Measurements from ENCODE around the gene GFY. TPM values are rescaled to one million over a fixed set of nuclear protein-coding genes. Genes with fewer than 3 reads are reported as not detected.

The GFY gene
- total and polyA plus RNA-seq, 2 donors (not counting 1 experiment from before 2014, with no cell fraction given), result not detected

GRCh38 chr19:49400029-49400428 lies 25.2 kb upstream of the GFY start:
- H3K27ac ChIP-seq (ENCODE audit: low read length in 2 of 2), result no peak overlapping the region
- ChIA-PET POLR2A (no interaction called here), CTCF (no interaction called here)
- peaks cover 6 to 22% of the 10 kb centered on the region in 2 donors for H3K4me1 ChIP-seq (ENCODE audit: control insufficient read depth in 2 of 2, insufficient read depth in 2 of 2, low read length in 2 of 2)
- H3K9me3 ChIP-seq (ENCODE audit: control extremely low read depth in 1 of 3, control insufficient read depth in 2 of 3, insufficient read depth in 1 of 3, low read length in 2 of 3), result no peaks in the 10 kb centered on the region
- no peak overlapping the region for H3K4me3 Mint-ChIP-seq
- intact Hi-C loops (cut with micrococcal nuclease), result no loop called here
- no peaks in the 10 kb centered on the region for H3K27me3 Mint-ChIP-seq
- TF ChIP-seq CTCF (IDR thresholded peaks at IDR 0.05), result no peak
- TF ChIP-seq EZH2 (IDR thresholded peaks at IDR 0.05; ENCODE audit: borderline replicate concordance, insufficient read depth, low read depth, low read length, poor library complexity, severe bottlenecking), result no peak
- no peaks in the 10 kb centered on the region for H3K27me3 ChIP-seq (replicated peaks in 1 of 4; ENCODE audit: control extremely low read depth in 1 of 4, control insufficient read depth in 3 of 4, insufficient read depth in 4 of 4, low read length in 3 of 4)
- ATAC-seq (ENCODE audit: low read depth) (no peak), DNase-seq (no peak)
- H3K9me3 Mint-ChIP-seq (ENCODE audit: insufficient read depth), result no peaks in the 10 kb centered on the region
- peaks cover 18% of the 10 kb centered on the region for H3K4me1 Mint-ChIP-seq
- H3K4me3 ChIP-seq (ENCODE audit: control extremely low read depth in 1 of 5, extremely low read depth in 1 of 5, insufficient read depth in 1 of 5, low read depth in 2 of 5, low read length in 4 of 5), result no peak overlapping the region
- no peak overlapping the region for H2AFZ ChIP-seq (ENCODE audit: insufficient read depth, low read depth, low read length, poor library complexity, severe bottlenecking)
- no peak overlapping the region for H3K9ac ChIP-seq (ENCODE audit: low read length)
- H3K79me2 ChIP-seq (ENCODE audit: control insufficient read depth, insufficient read depth, low read length), result no peaks in the 10 kb centered on the region
- H3K27ac Mint-ChIP-seq, result no peak overlapping the region
- H3K36me3 ChIP-seq (replicated peaks in 1 of 2; ENCODE audit: control extremely low read depth in 1 of 2, control insufficient read depth in 1 of 2, extremely low read depth in 1 of 2, insufficient read depth in 2 of 2, low read length in 1 of 2), result no peaks in the 10 kb centered on the region
- no peaks in the 10 kb centered on the region for H4K20me1 ChIP-seq (ENCODE audit: control insufficient read depth, insufficient read depth, low read length, poor library complexity, severe bottlenecking)
- no peak overlapping the region for H3K4me2 ChIP-seq (replicated peaks; ENCODE audit: low read depth, low read length, poor library complexity, severe bottlenecking)
- 93% methylated on average over 4 of the region's 6 CpGs for WGBS (ENCODE audit: insufficient coverage)

GRCh38 chr19:49403404-49404187 lies 21.6 kb upstream of the GFY start:
- Mint-ChIP-seq H3K27me3 (no peaks in the 10 kb centered on the region), H3K4me3 (peak overlapping the region; percentile 54), H3K9me3 (ENCODE audit: insufficient read depth) (no peaks in the 10 kb centered on the region), H3K27ac (peak overlapping the region; percentile 92), H3K4me1 (peaks cover 26% of the 10 kb centered on the region)
- Histone ChIP-seq H3K4me2 (replicated peaks; ENCODE audit: low read depth, low read length, poor library complexity, severe bottlenecking) (peak overlapping the region; percentile 36), H3K4me1 (ENCODE audit: control insufficient read depth in 2 of 2, insufficient read depth in 2 of 2, low read length in 2 of 2) (peaks cover 11 to 24% of the 10 kb centered on the region in 2 donors), H3K4me3 (ENCODE audit: control extremely low read depth in 1 of 5, extremely low read depth in 1 of 5, insufficient read depth in 1 of 5, low read depth in 2 of 5, low read length in 4 of 5) (no peak overlapping the region), H3K27me3 (replicated peaks in 1 of 4; ENCODE audit: control extremely low read depth in 1 of 4, control insufficient read depth in 3 of 4, insufficient read depth in 4 of 4, low read length in 3 of 4) (no peaks in the 10 kb centered on the region), H2AFZ (ENCODE audit: insufficient read depth, low read depth, low read length, poor library complexity, severe bottlenecking) (peak overlapping the region; percentile 72), H3K9ac (ENCODE audit: low read length) (peak overlapping the region; percentile 15), H3K36me3 (replicated peaks in 1 of 2; ENCODE audit: control extremely low read depth in 1 of 2, control insufficient read depth in 1 of 2, extremely low read depth in 1 of 2, insufficient read depth in 2 of 2, low read length in 1 of 2) (no peaks in the 10 kb centered on the region), H4K20me1 (ENCODE audit: control insufficient read depth, insufficient read depth, low read length, poor library complexity, severe bottlenecking) (no peaks in the 10 kb centered on the region), H3K9me3 (ENCODE audit: control extremely low read depth in 1 of 3, control insufficient read depth in 2 of 3, insufficient read depth in 1 of 3, low read length in 2 of 3) (no peaks in the 10 kb centered on the region), H3K27ac (ENCODE audit: low read length in 2 of 2) (peak overlapping the region; percentile 26 to 28), H3K79me2 (ENCODE audit: control insufficient read depth, insufficient read depth, low read length) (no peaks in the 10 kb centered on the region)
- TF ChIP-seq CTCF (IDR thresholded peaks at IDR 0.05) (no peak), EZH2 (IDR thresholded peaks at IDR 0.05; ENCODE audit: borderline replicate concordance, insufficient read depth, low read depth, low read length, poor library complexity, severe bottlenecking) (no peak)
- 47% methylated on average over 5 of the region's 7 CpGs for WGBS (ENCODE audit: insufficient coverage)
- intact Hi-C loops (cut with micrococcal nuclease), result no loop called here
- ChIA-PET POLR2A (interaction anchor here (0.7 to 1.5 kb wide), 3 partner anchors 12 to 21 kb away, joined by 3 to 4 read pairs (median 4); no protein-coding TSS in a partner anchor), CTCF (interaction anchor here (1.2 to 1.9 kb wide), 4 partner anchors 10 to 178 kb away, joined by 3 to 7 read pairs (median 6); no protein-coding TSS in a partner anchor)
- ATAC-seq (ENCODE audit: low read depth) (peak; percentile 81), DNase-seq (peak; percentile 73)

Measured in B cell (primary cell).